ENCODE data around the gene OR2AT4.
"Not testable (repeated sequence)": the region's sequence is repeated elsewhere in the genome, so short reads cannot be mapped to it uniquely, and the experiment has no call there.

The OR2AT4 gene

GRCh38 chr11:75133976-75134375 lies 37.3 kb upstream of the OR2AT4 start:
- no peaks in the 10 kb centered on the region for H3K27me3 ChIP-seq (ENCODE audit: insufficient read depth, low read length)
- H3K4me1 ChIP-seq (ENCODE audit: insufficient read depth, low read length): no peaks in the 10 kb centered on the region
- H3K9ac ChIP-seq (ENCODE audit: low read depth, low read length): no peak overlapping the region
- H3K27ac ChIP-seq (ENCODE audit: low read length): no peak overlapping the region
- peaks cover 9% of the 10 kb centered on the region for H3K9me3 ChIP-seq (ENCODE audit: insufficient read depth, low read depth, low read length)
- H3K4me3 ChIP-seq (ENCODE audit: low read length): no peak overlapping the region
- no peaks in the 10 kb centered on the region for H3K36me3 ChIP-seq (ENCODE audit: insufficient read depth, low read depth, low read length)

- Histone ChIP-seq H3K36me3 (ENCODE audit: insufficient read depth, low read depth, low read length) (no peaks in the 10 kb centered on the region), H3K4me1 (ENCODE audit: insufficient read depth, low read length) (no peaks in the 10 kb centered on the region), H3K27ac (ENCODE audit: low read length) (no peak overlapping the region), H3K9ac (ENCODE audit: low read depth, low read length) (no peak overlapping the region), H3K27me3 (ENCODE audit: insufficient read depth, low read length) (no peaks in the 10 kb centered on the region), H3K4me3 (ENCODE audit: low read length) (no peak overlapping the region), H3K9me3 (ENCODE audit: insufficient read depth, low read depth, low read length) (peaks cover 9% of the 10 kb centered on the region)
Observed at GRCh38 chr11:75132080-75132479, 35.4 kb upstream of the OR2AT4 start.

- H3K9ac ChIP-seq (ENCODE audit: low read depth, low read length): no peak overlapping the region
- peaks cover 9% of the 10 kb centered on the region for H3K9me3 ChIP-seq (ENCODE audit: insufficient read depth, low read depth, low read length)
- H3K36me3 ChIP-seq (ENCODE audit: insufficient read depth, low read depth, low read length): no peaks in the 10 kb centered on the region
- H3K4me3 ChIP-seq (ENCODE audit: low read length): no peak overlapping the region
- no peaks in the 10 kb centered on the region for H3K27me3 ChIP-seq (ENCODE audit: insufficient read depth, low read length)
- H3K4me1 ChIP-seq (ENCODE audit: insufficient read depth, low read length): no peaks in the 10 kb centered on the region
- H3K27ac ChIP-seq (ENCODE audit: low read length): no peak overlapping the region
Observed at GRCh38 chr11:75126564-75126963, 29.9 kb upstream of the OR2AT4 start.

GRCh38 chr11:75118577-75118976 lies 21.9 kb upstream of the OR2AT4 start:
- Histone ChIP-seq H3K27ac (ENCODE audit: low read length) (no peak overlapping the region), H3K4me3 (ENCODE audit: low read length) (no peak overlapping the region), H3K36me3 (ENCODE audit: insufficient read depth, low read depth, low read length) (no peaks in the 10 kb centered on the region), H3K9me3 (ENCODE audit: insufficient read depth, low read depth, low read length) (peaks cover 15% of the 10 kb centered on the region; the same call in 1 of the 2 replicates), H3K4me1 (ENCODE audit: insufficient read depth, low read length) (no peaks in the 10 kb centered on the region), H3K9ac (ENCODE audit: low read depth, low read length) (no peak overlapping the region), H3K27me3 (ENCODE audit: insufficient read depth, low read length) (no peaks in the 10 kb centered on the region)

- no peak overlapping the region for H3K4me3 ChIP-seq (ENCODE audit: low read length)
- H3K9ac ChIP-seq (ENCODE audit: low read depth, low read length): no peak overlapping the region
- no peaks in the 10 kb centered on the region for H3K27me3 ChIP-seq (ENCODE audit: insufficient read depth, low read length)
- no peaks in the 10 kb centered on the region for H3K4me1 ChIP-seq (ENCODE audit: insufficient read depth, low read length)
- H3K36me3 ChIP-seq (ENCODE audit: insufficient read depth, low read depth, low read length): no peaks in the 10 kb centered on the region
- peaks cover 15% of the 10 kb centered on the region; the same call in 1 of the 2 replicates for H3K9me3 ChIP-seq (ENCODE audit: insufficient read depth, low read depth, low read length)
- H3K27ac ChIP-seq (ENCODE audit: low read length): no peak overlapping the region
Observed at GRCh38 chr11:75114465-75114864, 17.8 kb upstream of the OR2AT4 start.

- no peak overlapping the region for H3K4me3 ChIP-seq (ENCODE audit: low read length)
- no peaks in the 10 kb centered on the region for H3K36me3 ChIP-seq (ENCODE audit: insufficient read depth, low read depth, low read length)
- H3K9ac ChIP-seq (ENCODE audit: low read depth, low read length): no peak overlapping the region
- peaks cover 4% of the 10 kb centered on the region; the same call in 1 of the 2 replicates for H3K9me3 ChIP-seq (ENCODE audit: insufficient read depth, low read depth, low read length)
- H3K4me1 ChIP-seq (ENCODE audit: insufficient read depth, low read length): no peaks in the 10 kb centered on the region
- H3K27ac ChIP-seq (ENCODE audit: low read length): no peak overlapping the region
- H3K27me3 ChIP-seq (ENCODE audit: insufficient read depth, low read length): no peaks in the 10 kb centered on the region
Observed at GRCh38 chr11:75113030-75113429, 16.4 kb upstream of the OR2AT4 start.

- Histone ChIP-seq H3K4me3 (ENCODE audit: low read length) (no peak overlapping the region), H3K27ac (ENCODE audit: low read length) (no peak overlapping the region), H3K9ac (ENCODE audit: low read depth, low read length) (no peak overlapping the region), H3K36me3 (ENCODE audit: insufficient read depth, low read depth, low read length) (no peaks in the 10 kb centered on the region), H3K4me1 (ENCODE audit: insufficient read depth, low read length) (no peaks in the 10 kb centered on the region), H3K9me3 (ENCODE audit: insufficient read depth, low read depth, low read length) (no peaks in the 10 kb centered on the region), H3K27me3 (ENCODE audit: insufficient read depth, low read length) (no peaks in the 10 kb centered on the region)
Observed at GRCh38 chr11:75112200-75112599, 15.5 kb upstream of the OR2AT4 start.

GRCh38 chr11:75107187-75107586 lies 10.5 kb upstream of the OR2AT4 start:
- Histone ChIP-seq H3K4me3 (ENCODE audit: low read length) (no peak overlapping the region), H3K4me1 (ENCODE audit: insufficient read depth, low read length) (no peaks in the 10 kb centered on the region), H3K27ac (ENCODE audit: low read length) (no peak overlapping the region), H3K27me3 (ENCODE audit: insufficient read depth, low read length) (no peaks in the 10 kb centered on the region), H3K9ac (ENCODE audit: low read depth, low read length) (no peak overlapping the region), H3K9me3 (ENCODE audit: insufficient read depth, low read depth, low read length) (no peaks in the 10 kb centered on the region), H3K36me3 (ENCODE audit: insufficient read depth, low read depth, low read length) (no peaks in the 10 kb centered on the region)

- not testable (repeated sequence) for H3K36me3 ChIP-seq (ENCODE audit: insufficient read depth, low read depth, low read length); H3K27me3 ChIP-seq (ENCODE audit: insufficient read depth, low read length); H3K9me3 ChIP-seq (ENCODE audit: insufficient read depth, low read depth, low read length); H3K4me3 ChIP-seq (ENCODE audit: low read length); H3K27ac ChIP-seq (ENCODE audit: low read length); H3K9ac ChIP-seq (ENCODE audit: low read depth, low read length); H3K4me1 ChIP-seq (ENCODE audit: insufficient read depth, low read length)
Observed at GRCh38 chr11:75105967-75106681, 9.4 kb upstream of the OR2AT4 start.

- H3K36me3 ChIP-seq (ENCODE audit: insufficient read depth, low read depth, low read length): no peaks in the 10 kb centered on the region
- H3K27ac ChIP-seq (ENCODE audit: low read length): no peak overlapping the region
- no peak overlapping the region for H3K4me3 ChIP-seq (ENCODE audit: low read length)
- H3K27me3 ChIP-seq (ENCODE audit: insufficient read depth, low read length): no peaks in the 10 kb centered on the region
- no peak overlapping the region for H3K9ac ChIP-seq (ENCODE audit: low read depth, low read length)
- H3K9me3 ChIP-seq (ENCODE audit: insufficient read depth, low read depth, low read length): no peaks in the 10 kb centered on the region
- H3K4me1 ChIP-seq (ENCODE audit: insufficient read depth, low read length): 0 out of 2 replicates have a peak, but pooled peaks cover under 1% of the 10 kb centered on the region
Observed at GRCh38 chr11:75105462-75105925, 8.8 kb upstream of the OR2AT4 start.

- Histone ChIP-seq H3K27me3 (ENCODE audit: insufficient read depth, low read length) (no peaks in the 10 kb centered on the region), H3K4me3 (ENCODE audit: low read length) (no peak overlapping the region), H3K4me1 (ENCODE audit: insufficient read depth, low read length) (0 out of 2 replicates have a peak, but pooled peaks cover 3% of the 10 kb centered on the region), H3K27ac (ENCODE audit: low read length) (no peak overlapping the region), H3K9ac (ENCODE audit: low read depth, low read length) (no peak overlapping the region), H3K9me3 (ENCODE audit: insufficient read depth, low read depth, low read length) (no peaks in the 10 kb centered on the region), H3K36me3 (ENCODE audit: insufficient read depth, low read depth, low read length) (no peaks in the 10 kb centered on the region)
Observed at GRCh38 chr11:75103380-75104026, 6.8 kb upstream of the OR2AT4 start.
